Immature natural killer cell (primary cell): Measurements from ENCODE around the gene NXPH1. TPM values are rescaled to one million over a fixed set of nuclear protein-coding genes. Genes with fewer than 3 reads are reported as not detected.

Experiments used
- DNase-seq, 3 donors: peaks; one replicate each; pipeline ENCODE4 v3.0.0; 2022; ENCODE audit warnings: mixed read lengths in 1 of 3
- H3K27ac Mint-ChIP-seq, 6 donors: one replicate each; pipeline ENCODE4 v1.8.0; 2020; ENCODE audit warnings: mixed read lengths in 6 of 6, mild to moderate bottlenecking in 5 of 6, inconsistent platforms in 4 of 6, moderate library complexity in 3 of 6
- H3K27me3 Mint-ChIP-seq, 3 donors: one replicate each; pipeline ENCODE4 v1.8.0; 2020 to 2021; ENCODE audit warnings: low read depth in 3 of 3, mild to moderate bottlenecking in 3 of 3, mixed read lengths in 3 of 3, moderate library complexity in 3 of 3, inconsistent platforms in 1 of 3
- H3K36me3 Mint-ChIP-seq, 3 donors: one replicate each; pipeline ENCODE4 v1.8.0; 2020; ENCODE audit warnings: mixed read lengths in 3 of 3, inconsistent platforms in 2 of 3, mild to moderate bottlenecking in 2 of 3
- H3K4me1 Mint-ChIP-seq, 2 donors: one replicate each; pipeline ENCODE4 v1.8.0; 2020; ENCODE audit warnings: inconsistent platforms in 2 of 2, mild to moderate bottlenecking in 2 of 2, mixed read lengths in 2 of 2, moderate library complexity in 1 of 2
- H3K4me3 Mint-ChIP-seq, 5 donors: one replicate each; pipeline ENCODE4 v1.8.0; 2020; ENCODE audit warnings: mild to moderate bottlenecking in 5 of 5, mixed read lengths in 5 of 5, inconsistent platforms in 3 of 5, moderate library complexity in 3 of 5
- H3K9me3 Mint-ChIP-seq, 6 donors: one replicate each; pipeline ENCODE4 v1.8.0; 2020; ENCODE audit warnings: mild to moderate bottlenecking in 6 of 6, mixed read lengths in 6 of 6, inconsistent platforms in 4 of 6, moderate library complexity in 3 of 6
- polyA plus RNA-seq, 3 donors: library from polyadenylated mRNA; unstranded; fragments of 300-500 nt; fragmentation: Illumina TruSeq; gene quantifications; one replicate each; pipeline ENCODE4 v1.2.3, GENCODE V29; 2021

The NXPH1 gene
- polyA plus RNA-seq, 3 donors from 2014 or later = not detected

DNA sequence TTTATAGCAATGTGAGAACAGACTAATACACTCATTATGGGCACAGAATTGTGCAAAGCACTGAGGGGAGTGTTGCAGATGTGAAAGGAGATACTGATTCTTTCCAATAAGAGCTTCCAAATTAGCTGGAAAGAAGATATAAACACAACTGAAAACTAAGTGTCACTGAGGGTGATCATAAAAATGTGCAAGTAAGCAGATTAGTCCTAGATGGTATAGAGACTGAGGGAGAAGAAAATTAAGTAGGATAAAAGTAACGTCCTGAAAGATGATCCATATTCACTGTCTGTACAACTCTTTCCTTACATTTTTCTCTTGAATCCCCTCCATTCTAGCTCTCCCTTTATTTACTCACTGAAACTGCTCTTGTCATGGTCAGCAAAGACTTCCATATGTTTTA lies 11.2 kb upstream of the NXPH1 start:
- Mint-ChIP-seq H3K9me3 (no peaks in the 10 kb centered on the region), H3K27me3 (no peaks in the 10 kb centered on the region), H3K36me3 (no peaks in the 10 kb centered on the region), H3K4me1 (no peaks in the 10 kb centered on the region), H3K4me3 (no peak overlapping the region), H3K27ac (no peak overlapping the region)
- DNase-seq = no peak

DNA sequence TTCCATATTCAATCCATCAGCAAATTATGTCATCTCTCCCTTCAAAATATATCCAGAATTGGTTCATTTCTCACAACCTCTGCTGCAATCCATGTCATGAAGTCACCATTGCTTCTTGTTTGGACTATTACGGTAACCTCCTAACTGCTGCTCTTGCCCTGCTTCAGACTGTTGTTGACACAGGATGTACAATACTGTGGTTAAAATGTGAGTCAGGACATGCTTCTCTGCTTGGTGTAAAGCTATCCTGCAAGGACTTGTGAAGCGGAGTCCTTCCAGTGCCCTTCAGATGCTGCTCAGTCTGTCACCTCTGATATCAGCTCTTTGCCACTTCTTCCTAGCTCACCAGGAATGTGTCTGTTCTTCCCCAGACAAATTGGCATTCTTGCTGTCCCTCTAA lies 10.4 kb upstream of the NXPH1 start:
- H3K9me3 Mint-ChIP-seq = peaks cover 0 to under 1% (median 0%) of the 10 kb centered on the region in 6 donors
- DNase-seq = no peak
- H3K36me3 Mint-ChIP-seq = no peaks in the 10 kb centered on the region
- no peak overlapping the region for H3K27ac Mint-ChIP-seq
- H3K4me1 Mint-ChIP-seq = no peaks in the 10 kb centered on the region
- no peak overlapping the region for H3K4me3 Mint-ChIP-seq
- no peaks in the 10 kb centered on the region for H3K27me3 Mint-ChIP-seq

DNA sequence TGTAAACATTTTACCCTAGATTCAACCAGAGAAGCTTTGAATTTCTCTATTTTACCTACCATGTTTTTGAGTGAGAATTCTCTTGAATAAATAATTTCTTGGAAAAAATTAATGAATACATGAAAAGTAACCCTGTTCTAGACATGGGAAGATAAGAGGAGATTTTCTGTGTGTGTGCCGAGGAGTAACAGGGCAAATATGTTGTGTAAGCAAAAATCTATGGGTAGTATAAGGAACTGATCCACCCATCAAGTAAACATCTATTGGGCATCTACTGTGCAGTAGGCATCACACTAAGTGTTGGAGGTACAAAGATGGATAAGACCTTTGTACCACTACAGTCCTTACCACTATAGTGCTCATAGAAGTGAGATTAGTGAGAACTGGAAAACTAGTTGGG lies 8.2 kb upstream of the NXPH1 start:
- Mint-ChIP-seq H3K9me3 (peaks cover 0 to 1% (median 0%) of the 10 kb centered on the region in 6 donors), H3K4me3 (no peak overlapping the region), H3K36me3 (no peaks in the 10 kb centered on the region), H3K27me3 (peaks cover 0 to 3% (median 0%) of the 10 kb centered on the region in 3 donors), H3K4me1 (no peaks in the 10 kb centered on the region), H3K27ac (no peak overlapping the region)
- no peak for DNase-seq

DNA sequence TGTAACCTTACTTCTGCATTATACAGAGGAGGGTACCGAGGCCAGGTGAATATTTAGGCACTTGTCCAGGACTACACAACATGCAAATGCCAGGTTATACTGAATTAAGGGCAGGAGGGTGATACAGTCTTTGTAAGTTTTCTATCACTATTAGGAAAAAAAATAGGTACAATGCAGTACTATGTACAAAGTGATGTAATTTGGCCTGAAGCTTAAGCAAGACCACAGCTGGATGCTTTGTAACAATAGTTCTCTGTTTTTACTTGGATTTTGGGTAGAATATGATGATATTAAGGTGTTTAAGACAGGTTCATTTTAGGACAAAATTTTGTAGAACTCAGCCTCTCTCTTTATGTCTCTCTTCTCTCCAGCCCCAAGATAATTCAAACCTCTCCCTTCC lies 2.8 kb upstream of the NXPH1 start:
- Mint-ChIP-seq H3K4me1 (peaks cover 6 to 7% of the 10 kb centered on the region in 2 donors), H3K9me3 (peaks cover 0 to 16% (median 5%) of the 10 kb centered on the region in 6 donors), H3K27ac (no peak overlapping the region), H3K27me3 (peaks cover 13 to 17% (median 16%) of the 10 kb centered on the region in 3 donors), H3K36me3 (peaks cover 3 to 6% (median 6%) of the 10 kb centered on the region in 3 donors), H3K4me3 (no peak overlapping the region)
- DNase-seq = no peak

DNA sequence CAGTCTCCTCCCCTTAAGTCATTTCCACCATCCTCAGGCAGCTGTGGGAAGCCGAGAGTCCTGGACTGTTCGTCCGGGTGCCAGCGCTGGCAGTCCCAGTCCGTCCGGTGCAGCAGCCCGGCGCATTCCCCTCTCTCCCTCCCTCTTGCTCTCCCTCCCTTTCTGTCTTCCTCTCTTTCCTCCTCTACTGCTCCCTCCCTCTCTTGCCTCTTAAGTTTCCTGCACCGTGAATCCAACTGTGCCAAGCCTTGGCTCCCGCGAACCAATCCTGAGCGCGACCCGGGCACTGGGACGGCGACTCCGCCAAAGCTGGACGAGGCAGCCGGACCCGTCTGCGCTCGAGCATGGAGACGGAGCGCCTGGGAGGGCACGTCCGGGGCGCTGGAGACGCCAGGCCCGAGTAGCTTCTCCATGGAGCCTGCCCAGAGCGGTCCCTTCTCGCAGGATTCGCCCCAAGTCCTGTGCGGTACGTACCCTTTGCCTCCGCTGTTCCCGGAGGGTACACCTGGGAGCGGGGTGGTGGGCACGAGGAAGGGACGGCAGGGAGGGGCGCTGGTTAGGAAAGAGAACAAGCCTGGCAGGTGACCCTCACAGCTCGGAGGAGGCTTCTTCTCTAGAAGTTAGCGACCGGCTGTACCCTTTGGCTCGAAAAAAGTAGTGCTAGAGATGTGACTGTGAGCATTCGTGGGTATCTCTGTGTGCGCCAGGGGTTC lies 1.0 kb downstream of the NXPH1 start:
- peaks cover 6 to 7% of the 10 kb centered on the region in 2 donors for H3K4me1 Mint-ChIP-seq
- no peak for DNase-seq
- H3K9me3 Mint-ChIP-seq = peaks cover 0 to 24% (median 5%) of the 10 kb centered on the region in 6 donors
- H3K27ac Mint-ChIP-seq = no peak overlapping the region
- peaks cover 6 to 8% (median 6%) of the 10 kb centered on the region in 3 donors for H3K36me3 Mint-ChIP-seq
- peaks cover 19 to 46% (median 29%) of the 10 kb centered on the region in 3 donors for H3K27me3 Mint-ChIP-seq
- no peak overlapping the region for H3K4me3 Mint-ChIP-seq

DNA sequence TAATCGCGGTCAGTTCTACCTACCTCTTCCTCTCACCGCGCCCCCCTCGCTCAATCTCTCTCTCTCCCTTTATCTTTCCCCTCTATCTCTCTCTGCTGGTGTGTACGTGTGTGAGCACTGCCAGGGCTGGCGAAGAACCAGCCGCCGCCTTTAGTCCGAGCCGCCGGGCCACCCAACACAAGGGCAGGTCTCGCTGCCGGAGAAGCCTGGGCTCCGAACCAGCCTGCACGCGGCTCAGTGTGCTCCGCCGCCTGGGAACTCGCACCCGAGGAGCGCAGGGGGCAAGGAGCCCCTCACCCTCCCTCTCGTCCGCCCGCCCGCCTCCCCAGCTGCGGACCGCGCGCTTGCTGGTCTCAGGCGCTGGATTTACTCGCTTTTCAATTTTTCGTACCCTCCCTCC lies 1.7 kb downstream of the NXPH1 start:
- Mint-ChIP-seq H3K9me3 (peaks cover 0 to 29% (median 9%) of the 10 kb centered on the region in 6 donors), H3K4me3 (no peak overlapping the region), H3K4me1 (peaks cover 6 to 7% of the 10 kb centered on the region in 2 donors), H3K36me3 (peaks cover 6 to 8% (median 6%) of the 10 kb centered on the region in 3 donors), H3K27ac (no peak overlapping the region), H3K27me3 (peaks cover 19 to 52% (median 29%) of the 10 kb centered on the region in 3 donors)
- DNase-seq = no peak

DNA sequence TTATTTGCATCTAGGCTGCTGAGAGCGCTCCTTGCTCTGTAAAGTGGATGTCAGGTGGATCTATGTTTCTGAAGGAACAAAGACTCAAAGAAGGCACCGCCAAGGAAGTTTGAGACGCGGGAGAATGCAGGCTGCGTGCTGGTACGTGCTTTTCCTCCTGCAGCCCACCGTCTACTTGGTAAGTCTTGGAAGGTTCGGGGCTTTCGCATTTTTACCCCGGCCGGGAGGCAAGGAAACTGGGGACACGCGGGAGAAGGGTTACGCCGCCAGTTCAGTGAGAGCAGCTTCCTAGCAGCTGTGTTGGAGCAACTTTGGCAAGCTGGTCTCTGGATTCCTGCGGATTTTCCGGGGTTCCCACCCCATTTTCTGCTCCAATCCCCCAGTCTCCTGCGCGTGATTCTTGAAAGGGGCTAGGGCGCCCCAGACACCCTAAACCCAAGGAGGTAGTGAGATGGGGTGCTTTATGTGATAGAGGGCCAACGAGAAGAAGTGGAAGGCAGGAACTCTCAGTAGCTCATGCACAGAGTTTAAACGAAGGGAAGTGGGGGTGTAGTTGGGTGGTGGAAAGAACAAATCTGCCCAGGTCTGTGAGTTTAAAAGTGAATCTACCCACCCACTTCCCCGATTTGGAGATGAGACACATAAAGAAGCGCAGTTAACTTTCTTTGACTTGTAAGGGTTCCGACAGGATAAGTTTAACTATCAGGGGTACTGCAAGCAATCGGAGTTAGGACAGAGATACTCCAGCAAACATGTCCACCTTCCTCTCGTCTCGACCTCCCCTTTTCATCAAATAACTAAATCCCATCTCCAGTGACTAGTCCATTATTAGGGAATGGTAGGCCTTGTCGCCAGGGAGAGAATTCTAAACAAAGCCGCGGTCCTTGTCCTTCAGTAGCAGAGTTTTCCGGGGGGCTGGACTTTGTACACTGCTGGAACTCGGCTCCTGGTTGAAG lies 2.5 kb downstream of the NXPH1 start:
- Mint-ChIP-seq H3K36me3 (peaks cover 6 to 8% (median 6%) of the 10 kb centered on the region in 3 donors), H3K4me3 (peak overlapping the region in 1 of 5 donors; percentile 33)
- DNase-seq = no peak

DNA sequence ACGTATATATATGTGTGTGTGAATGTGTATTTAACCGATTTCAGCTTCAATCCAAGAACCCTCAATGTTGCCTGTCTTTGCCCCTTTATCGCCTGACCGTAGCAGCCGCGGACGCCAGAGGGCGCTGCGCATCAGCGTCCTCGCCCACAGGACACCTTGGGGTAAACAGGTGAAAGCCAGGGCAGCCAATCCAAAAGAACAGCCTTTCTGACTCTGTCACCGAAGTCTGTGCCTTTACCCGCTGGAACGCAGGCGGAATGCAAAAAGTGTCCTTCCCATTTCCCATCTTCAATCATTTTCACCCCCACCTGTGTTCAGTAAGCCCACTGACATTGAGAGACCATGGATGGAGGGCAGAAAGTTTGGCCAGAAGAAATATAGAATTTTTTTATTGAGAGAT lies 3.6 kb downstream of the NXPH1 start:
- H3K27me3 Mint-ChIP-seq = peaks cover 30 to 59% (median 30%) of the 10 kb centered on the region in 3 donors
- DNase-seq = no peak
- H3K4me1 Mint-ChIP-seq = peaks cover 7 to 8% of the 10 kb centered on the region in 2 donors
- H3K36me3 Mint-ChIP-seq = peaks cover 6 to 8% (median 6%) of the 10 kb centered on the region in 3 donors
- peaks cover 0 to 36% (median 9%) of the 10 kb centered on the region in 6 donors for H3K9me3 Mint-ChIP-seq
- H3K27ac Mint-ChIP-seq = no peak overlapping the region
- no peak overlapping the region for H3K4me3 Mint-ChIP-seq

More for the DNA sequence above, 2.5 kb downstream of the NXPH1 start:
- Mint-ChIP-seq H3K27ac (no peak overlapping the region), H3K4me1 (peaks cover 6 to 7% of the 10 kb centered on the region in 2 donors), H3K9me3 (peaks cover 0 to 32% (median 9%) of the 10 kb centered on the region in 6 donors), H3K27me3 (peaks cover 26 to 54% (median 30%) of the 10 kb centered on the region in 3 donors)

DNA sequence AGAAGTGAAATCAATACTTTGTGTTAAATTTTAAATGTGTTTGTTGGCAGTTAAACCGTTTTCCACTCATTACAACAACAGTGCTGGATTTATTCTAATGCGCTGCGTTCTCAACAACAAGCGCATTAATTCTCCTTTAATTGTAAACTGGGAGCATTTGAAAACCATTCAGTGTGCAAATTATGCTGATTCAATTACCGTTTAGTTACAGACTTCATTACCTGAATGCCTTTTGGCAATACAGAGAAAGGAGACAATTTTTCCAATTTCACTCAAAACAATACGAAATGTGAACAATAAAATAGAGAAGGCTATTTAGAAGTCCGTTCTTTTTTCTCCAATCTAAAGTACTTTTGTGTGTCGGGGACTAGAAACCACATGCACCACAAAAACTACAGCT lies 4.2 kb downstream of the NXPH1 start:
- Mint-ChIP-seq H3K4me3 (no peak overlapping the region), H3K36me3 (peaks cover 6 to 8% (median 6%) of the 10 kb centered on the region in 3 donors), H3K27me3 (peaks cover 28 to 60% (median 36%) of the 10 kb centered on the region in 3 donors), H3K27ac (no peak overlapping the region), H3K4me1 (peaks cover 7 to 11% of the 10 kb centered on the region in 2 donors), H3K9me3 (peaks cover 0 to 31% (median 9%) of the 10 kb centered on the region in 6 donors)
- no peak for DNase-seq

DNA sequence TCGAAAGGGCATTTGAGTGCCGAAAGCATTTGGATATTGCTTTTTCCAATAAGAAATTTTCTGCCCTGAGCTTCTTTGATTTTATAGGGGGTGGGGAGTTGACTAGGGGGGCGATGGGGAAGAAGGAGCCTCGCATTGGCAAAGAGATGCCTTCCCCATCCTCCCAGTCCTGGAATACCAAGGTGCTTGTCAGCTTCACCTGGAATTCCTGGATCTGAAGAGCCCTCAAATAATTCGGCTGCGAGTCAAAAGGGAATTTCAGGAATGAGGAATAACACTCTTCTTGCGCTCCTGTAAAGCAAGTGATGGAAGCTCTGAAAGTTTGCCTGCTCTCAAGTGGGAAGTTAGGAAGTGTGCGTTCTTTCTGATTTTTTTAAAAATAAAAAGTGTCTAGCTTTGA lies 7.3 kb downstream of the NXPH1 start:
- Mint-ChIP-seq H3K27ac (no peak overlapping the region), H3K36me3 (peaks cover 0 to 17% (median 0%) of the 10 kb centered on the region in 3 donors)
- DNase-seq = no peak

DNA sequence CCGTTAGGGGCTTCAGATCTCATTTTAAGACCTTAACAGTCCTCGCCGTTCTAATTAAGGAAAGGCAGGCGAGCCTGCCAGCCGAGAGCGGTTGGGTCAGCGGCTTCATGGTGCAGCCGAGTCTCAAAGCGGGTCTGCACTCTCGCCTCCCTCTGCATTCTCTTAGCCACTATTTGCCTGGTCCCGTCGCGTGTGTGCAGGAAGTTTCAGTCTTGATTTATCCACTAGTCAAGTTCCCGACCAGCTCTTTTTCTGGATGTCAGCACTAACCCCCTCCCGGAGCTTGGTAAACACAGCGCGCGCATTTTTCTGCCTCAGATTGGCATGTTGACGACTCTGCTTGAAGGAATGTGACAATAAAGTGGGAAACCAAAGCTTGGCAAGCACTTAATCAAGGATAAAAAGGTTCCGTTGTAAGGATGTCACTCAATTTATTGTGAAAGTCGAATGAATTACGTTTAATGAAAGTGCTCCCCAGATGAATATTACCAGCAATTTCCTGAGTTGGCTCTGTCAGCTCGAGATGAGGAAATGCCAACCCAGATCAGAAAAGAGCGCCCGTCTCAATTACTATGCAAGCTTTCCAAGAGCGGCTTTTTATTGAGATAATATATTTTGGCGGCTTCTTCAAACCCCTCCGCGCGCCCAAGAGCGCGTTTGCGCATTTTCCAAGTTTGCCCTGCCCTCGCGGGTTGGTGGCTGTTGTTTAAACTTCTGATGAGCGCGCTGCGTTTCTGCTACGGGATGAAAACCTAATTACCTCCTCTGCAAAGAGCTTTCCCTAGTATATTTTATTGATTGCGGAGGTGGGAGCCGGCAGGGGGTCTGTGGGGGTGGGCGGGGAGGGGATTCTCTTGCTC lies 7.9 kb downstream of the NXPH1 start:
- Mint-ChIP-seq H3K4me1 (peaks cover 11 to 17% of the 10 kb centered on the region in 2 donors), H3K9me3 (peaks cover 9 to 35% (median 15%) of the 10 kb centered on the region in 6 donors), H3K27me3 (peaks cover 26 to 67% (median 33%) of the 10 kb centered on the region in 3 donors), H3K4me3 (no peak overlapping the region), H3K27ac (no peak overlapping the region), H3K36me3 (peaks cover 0 to 17% (median 0%) of the 10 kb centered on the region in 3 donors)
- no peak for DNase-seq

More for the DNA sequence above, 7.3 kb downstream of the NXPH1 start:
- Mint-ChIP-seq H3K9me3 (peaks cover 9 to 41% (median 15%) of the 10 kb centered on the region in 6 donors), H3K27me3 (peaks cover 28 to 72% (median 39%) of the 10 kb centered on the region in 3 donors), H3K4me1 (peaks cover 11 to 17% of the 10 kb centered on the region in 2 donors), H3K4me3 (no peak overlapping the region)

DNA sequence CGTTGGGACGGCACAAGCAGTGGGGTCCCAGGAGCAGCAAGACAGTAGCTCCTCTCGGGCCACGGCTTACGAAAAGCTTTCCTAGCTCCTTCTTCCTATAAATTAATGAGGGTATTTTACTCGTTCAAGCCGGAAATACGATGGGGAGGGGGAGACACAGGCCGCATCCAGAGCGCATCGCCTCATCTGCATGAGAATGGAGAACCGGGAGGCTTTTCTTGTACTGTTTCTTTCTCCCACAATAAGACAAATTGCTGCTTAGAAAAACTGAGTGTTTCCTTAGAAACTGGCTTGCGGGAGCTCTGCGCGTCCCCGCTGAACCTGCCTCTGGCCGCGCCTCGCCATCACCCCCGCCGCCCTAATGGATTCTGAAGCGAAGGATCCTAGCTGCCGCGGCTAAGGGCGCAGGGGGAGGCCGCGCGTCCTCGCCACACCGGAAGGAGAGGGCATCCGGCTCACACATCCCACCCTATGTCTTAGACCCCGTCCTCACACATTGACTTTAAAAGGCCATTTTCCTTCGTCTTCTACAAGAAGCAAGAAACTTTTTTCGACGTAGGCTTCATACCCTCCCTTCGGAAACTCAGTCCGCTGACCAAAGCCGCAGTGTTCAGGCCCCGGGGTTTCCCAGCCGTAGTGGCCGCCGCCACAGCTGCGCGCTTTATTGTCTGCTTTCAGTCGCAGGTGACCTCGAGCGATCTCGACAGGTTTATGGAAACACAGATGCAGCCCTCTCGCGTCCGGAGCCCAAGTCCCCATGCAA lies 8.8 kb downstream of the NXPH1 start:
- Mint-ChIP-seq H3K9me3 (peaks cover 9 to 35% (median 15%) of the 10 kb centered on the region in 6 donors), H3K27me3 (peaks cover 22 to 60% (median 27%) of the 10 kb centered on the region in 3 donors), H3K36me3 (peaks cover 0 to 12% (median 0%) of the 10 kb centered on the region in 3 donors), H3K4me3 (peak overlapping the region in 1 of 5 donors; percentile 38), H3K27ac (peak overlapping the region in 1 of 6 donors; percentile 50), H3K4me1 (peaks cover 11 to 17% of the 10 kb centered on the region in 2 donors)
- no peak for DNase-seq
